Dendritic cell treated with granulocyte-macrophage colony-stimulating factor and Interleukin-4, amounts not matched to agents 40 ng/mL and 50 ng/mL, for 4 days (primary cell): ENCODE results near the gene FAXC.

Source experiments
- H3K27ac Mint-ChIP-seq: one replicate; pipeline ENCODE4 v1.8.0; 2022; ENCODE audit warnings: mild to moderate bottlenecking, mixed read lengths
- H3K27me3 Mint-ChIP-seq: one replicate; pipeline ENCODE4 v1.8.0; 2022; ENCODE audit warnings: mild to moderate bottlenecking, mixed read lengths
- H3K36me3 Mint-ChIP-seq: one replicate; pipeline ENCODE4 v1.8.0; 2022; ENCODE audit warnings: low read depth, mixed read lengths
- H3K4me1 Mint-ChIP-seq: one replicate; pipeline ENCODE4 v1.8.0; 2022; ENCODE audit warnings: low read depth, mixed read lengths
- H3K4me3 Mint-ChIP-seq: one replicate; pipeline ENCODE4 v1.8.0; 2022; ENCODE audit warnings: mild to moderate bottlenecking, moderate library complexity, mixed read lengths
- H3K9me3 Mint-ChIP-seq: one replicate; pipeline ENCODE4 v1.8.0; 2022; ENCODE audit warnings: mixed read lengths
- intact Hi-C: fragments of 100-400 bp; cut with micrococcal nuclease; formaldehyde crosslinking; loops from one replicate; pipeline ENCODE4 v1.15.0; 2022

Gene FAXC

GRCh38 chr6:99324996-99325395 lies 24.5 kb downstream of the FAXC start:
- no peaks in the 10 kb centered on the region for H3K9me3 Mint-ChIP-seq
- H3K27ac Mint-ChIP-seq, result no peak overlapping the region
- H3K4me1 Mint-ChIP-seq, result no peaks in the 10 kb centered on the region
- intact Hi-C loops, result no loop called here
- H3K4me3 Mint-ChIP-seq, result no peak overlapping the region
- H3K36me3 Mint-ChIP-seq, result no peaks in the 10 kb centered on the region
- H3K27me3 Mint-ChIP-seq, result peaks cover 1% of the 10 kb centered on the region

- H3K36me3 Mint-ChIP-seq, result no peaks in the 10 kb centered on the region
- intact Hi-C loops, result no loop called here
- H3K27ac Mint-ChIP-seq, result no peak overlapping the region
- H3K9me3 Mint-ChIP-seq, result no peaks in the 10 kb centered on the region
- H3K27me3 Mint-ChIP-seq, result peaks cover 1% of the 10 kb centered on the region
- no peaks in the 10 kb centered on the region for H3K4me1 Mint-ChIP-seq
- no peak overlapping the region for H3K4me3 Mint-ChIP-seq
Observed at GRCh38 chr6:99318566-99318965, 30.9 kb downstream of the FAXC start.

GRCh38 chr6:99312354-99312753 lies 37.1 kb downstream of the FAXC start:
- intact Hi-C loops, result no loop called here
- H3K27ac Mint-ChIP-seq, result no peak overlapping the region
- H3K4me3 Mint-ChIP-seq, result no peak overlapping the region
- H3K4me1 Mint-ChIP-seq, result no peaks in the 10 kb centered on the region
- H3K9me3 Mint-ChIP-seq, result no peaks in the 10 kb centered on the region
- H3K27me3 Mint-ChIP-seq, result peaks cover 1% of the 10 kb centered on the region
- H3K36me3 Mint-ChIP-seq, result no peaks in the 10 kb centered on the region

- H3K36me3 Mint-ChIP-seq, result no peaks in the 10 kb centered on the region
- no peaks in the 10 kb centered on the region for H3K4me1 Mint-ChIP-seq
- peaks cover 1% of the 10 kb centered on the region for H3K27me3 Mint-ChIP-seq
- no peak overlapping the region for H3K4me3 Mint-ChIP-seq
- H3K9me3 Mint-ChIP-seq, result no peaks in the 10 kb centered on the region
- H3K27ac Mint-ChIP-seq, result no peak overlapping the region
- intact Hi-C loops, result no loop called here
Observed at GRCh38 chr6:99310553-99310952, 38.9 kb downstream of the FAXC start.

GRCh38 chr6:99309557-99309956 lies 39.9 kb downstream of the FAXC start:
- H3K27me3 Mint-ChIP-seq, result peaks cover under 1% of the 10 kb centered on the region
- H3K36me3 Mint-ChIP-seq, result no peaks in the 10 kb centered on the region
- no peaks in the 10 kb centered on the region for H3K9me3 Mint-ChIP-seq
- no peak overlapping the region for H3K27ac Mint-ChIP-seq
- H3K4me1 Mint-ChIP-seq, result no peaks in the 10 kb centered on the region
- no peak overlapping the region for H3K4me3 Mint-ChIP-seq
- intact Hi-C loops, result no loop called here

- H3K27me3 Mint-ChIP-seq, result no peaks in the 10 kb centered on the region
- no peaks in the 10 kb centered on the region for H3K36me3 Mint-ChIP-seq
- intact Hi-C loops, result no loop called here
- no peaks in the 10 kb centered on the region for H3K4me1 Mint-ChIP-seq
- no peaks in the 10 kb centered on the region for H3K9me3 Mint-ChIP-seq
- no peak overlapping the region for H3K27ac Mint-ChIP-seq
- no peak overlapping the region for H3K4me3 Mint-ChIP-seq
Observed at GRCh38 chr6:99308788-99309187, 40.7 kb downstream of the FAXC start.

- Mint-ChIP-seq H3K4me1 (no peaks in the 10 kb centered on the region), H3K4me3 (no peak overlapping the region), H3K27ac (no peak overlapping the region), H3K9me3 (no peaks in the 10 kb centered on the region), H3K36me3 (no peaks in the 10 kb centered on the region), H3K27me3 (no peaks in the 10 kb centered on the region)
- intact Hi-C loops, result no loop called here
Observed at GRCh38 chr6:99307295-99307907, 42.1 kb downstream of the FAXC start.

- H3K4me3 Mint-ChIP-seq, result no peak overlapping the region
- H3K27ac Mint-ChIP-seq, result no peak overlapping the region
- H3K9me3 Mint-ChIP-seq, result no peaks in the 10 kb centered on the region
- H3K27me3 Mint-ChIP-seq, result no peaks in the 10 kb centered on the region
- H3K36me3 Mint-ChIP-seq, result no peaks in the 10 kb centered on the region
- no peaks in the 10 kb centered on the region for H3K4me1 Mint-ChIP-seq
- intact Hi-C loops, result no loop called here
Observed at GRCh38 chr6:99306341-99306740, 43.1 kb downstream of the FAXC start.

GRCh38 chr6:99305021-99305554 lies 44.4 kb downstream of the FAXC start:
- H3K4me1 Mint-ChIP-seq, result no peaks in the 10 kb centered on the region

GRCh38 chr6:99297415-99297814 lies 52.1 kb downstream of the FAXC start:
- H3K27me3 Mint-ChIP-seq, result no peaks in the 10 kb centered on the region
- no peaks in the 10 kb centered on the region for H3K9me3 Mint-ChIP-seq
- H3K4me3 Mint-ChIP-seq, result no peak overlapping the region
- no peaks in the 10 kb centered on the region for H3K4me1 Mint-ChIP-seq
- H3K27ac Mint-ChIP-seq, result no peak overlapping the region
- intact Hi-C loops, result no loop called here
- H3K36me3 Mint-ChIP-seq, result no peaks in the 10 kb centered on the region

More at GRCh38 chr6:99305021-99305554, 44.4 kb downstream of the FAXC start:
- Mint-ChIP-seq H3K27ac (no peak overlapping the region), H3K36me3 (no peaks in the 10 kb centered on the region), H3K9me3 (no peaks in the 10 kb centered on the region), H3K4me3 (no peak overlapping the region), H3K27me3 (no peaks in the 10 kb centered on the region)
- intact Hi-C loops, result no loop called here

- Mint-ChIP-seq H3K4me1 (no peaks in the 10 kb centered on the region), H3K9me3 (no peaks in the 10 kb centered on the region), H3K36me3 (no peaks in the 10 kb centered on the region), H3K4me3 (no peak overlapping the region), H3K27ac (no peak overlapping the region), H3K27me3 (no peaks in the 10 kb centered on the region)
- intact Hi-C loops, result no loop called here
Observed at GRCh38 chr6:99297006-99297405, 52.5 kb downstream of the FAXC start.

GRCh38 chr6:99296261-99296660 lies 53.2 kb downstream of the FAXC start:
- Mint-ChIP-seq H3K27ac (no peak overlapping the region), H3K4me3 (no peak overlapping the region), H3K9me3 (no peaks in the 10 kb centered on the region), H3K27me3 (no peaks in the 10 kb centered on the region), H3K36me3 (no peaks in the 10 kb centered on the region), H3K4me1 (no peaks in the 10 kb centered on the region)
- intact Hi-C loops, result no loop called here

- Mint-ChIP-seq H3K27ac (no peak overlapping the region), H3K27me3 (no peaks in the 10 kb centered on the region), H3K9me3 (no peaks in the 10 kb centered on the region), H3K36me3 (no peaks in the 10 kb centered on the region), H3K4me3 (no peak overlapping the region), H3K4me1 (no peaks in the 10 kb centered on the region)
- intact Hi-C loops, result no loop called here
Observed at GRCh38 chr6:99295276-99295675, 54.2 kb downstream of the FAXC start.

GRCh38 chr6:99294786-99295185 lies 54.7 kb downstream of the FAXC start:
- Mint-ChIP-seq H3K27me3 (no peaks in the 10 kb centered on the region), H3K4me3 (no peak overlapping the region), H3K36me3 (no peaks in the 10 kb centered on the region), H3K4me1 (no peaks in the 10 kb centered on the region), H3K9me3 (no peaks in the 10 kb centered on the region), H3K27ac (no peak overlapping the region)
- intact Hi-C loops, result no loop called here

- Mint-ChIP-seq H3K27me3 (peaks cover 1% of the 10 kb centered on the region), H3K9me3 (no peaks in the 10 kb centered on the region), H3K4me3 (no peak overlapping the region), H3K4me1 (no peaks in the 10 kb centered on the region), H3K36me3 (no peaks in the 10 kb centered on the region), H3K27ac (no peak overlapping the region)
- intact Hi-C loops, result no loop called here
Observed at GRCh38 chr6:99289701-99290100, 59.8 kb downstream of the FAXC start.
